ENCODE data around the gene BOD1. TPM values are rescaled to one million over a fixed set of nuclear protein-coding genes. Genes with fewer than 3 reads are reported as not detected.

The BOD1 gene
- total and polyA plus RNA-seq, 4 donors = 15.1 to 16.0 (median 15.6) TPM

GRCh38 chr5:173598686-173599085, 17.8 kb downstream of the BOD1 start:
- H3K4me1 ChIP-seq (ENCODE audit: control insufficient read depth in 4 of 4, insufficient read depth in 4 of 4, low read length in 3 of 4) = no peaks in the 10 kb centered on the region
- no peak for TF ChIP-seq REST (IDR thresholded peaks at IDR 0.05)
- no peak for TF ChIP-seq HNF4A (conservative IDR thresholded peaks at IDR 0.05)
- TF ChIP-seq FOXA1 (IDR thresholded peaks at IDR 0.05) = no peak
- no peak for TF ChIP-seq MAX (IDR thresholded peaks at IDR 0.05)
- TF ChIP-seq, protein P1, sequence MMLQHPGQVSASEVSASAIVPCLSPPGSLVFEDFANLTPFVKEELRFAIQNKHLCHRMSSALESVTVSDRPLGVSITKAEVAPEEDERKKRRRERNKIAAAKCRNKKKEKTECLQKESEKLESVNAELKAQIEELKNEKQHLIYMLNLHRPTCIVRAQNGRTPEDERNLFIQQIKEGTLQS (IDR thresholded peaks at IDR 0.05) = no peak
- TF ChIP-seq YY1 (IDR thresholded peaks at IDR 0.05) = no peak
- no peak for TF ChIP-seq RXRA (IDR thresholded peaks at IDR 0.05)
- no peak for TF ChIP-seq EGR1 (IDR thresholded peaks at IDR 0.05; ENCODE audit: low read depth in 2 of 2)
- no peak for TF ChIP-seq HNF4G (IDR thresholded peaks at IDR 0.05)
- TF ChIP-seq RAD21 (IDR thresholded peaks at IDR 0.05) = no peak
- TF ChIP-seq FOXA2 (IDR thresholded peaks at IDR 0.05) = no peak
- no peak for TF ChIP-seq NR2F2 (IDR thresholded peaks at IDR 0.05)
- H3K9ac ChIP-seq (ENCODE audit: low read depth in 1 of 2, low read length in 2 of 2) = no peak overlapping the region
- no peak for DNase-seq (ENCODE audit: low spot score)
- peaks cover 0 to 4% (median 0%) of the 10 kb centered on the region in 4 donors for H3K9me3 ChIP-seq (ENCODE audit: control insufficient read depth in 4 of 4, low read length in 3 of 4)
- H3K27me3 ChIP-seq (ENCODE audit: control insufficient read depth in 4 of 4, insufficient read depth in 4 of 4, low read length in 3 of 4) = no peaks in the 10 kb centered on the region
- 80% methylated on average over 4 of the region's 4 CpGs for WGBS
- peaks cover 0 to 2% (median 0%) of the 10 kb centered on the region in 4 donors for H3K36me3 ChIP-seq (ENCODE audit: control insufficient read depth in 4 of 4, insufficient read depth in 3 of 4, low read depth in 1 of 4, low read length in 3 of 4)
- no peak overlapping the region for H3K27ac ChIP-seq (ENCODE audit: low read depth in 1 of 2, low read length in 2 of 2)
- H3K4me3 ChIP-seq (ENCODE audit: low read depth in 1 of 3, low read length in 3 of 3) = no peak overlapping the region

DNA sequence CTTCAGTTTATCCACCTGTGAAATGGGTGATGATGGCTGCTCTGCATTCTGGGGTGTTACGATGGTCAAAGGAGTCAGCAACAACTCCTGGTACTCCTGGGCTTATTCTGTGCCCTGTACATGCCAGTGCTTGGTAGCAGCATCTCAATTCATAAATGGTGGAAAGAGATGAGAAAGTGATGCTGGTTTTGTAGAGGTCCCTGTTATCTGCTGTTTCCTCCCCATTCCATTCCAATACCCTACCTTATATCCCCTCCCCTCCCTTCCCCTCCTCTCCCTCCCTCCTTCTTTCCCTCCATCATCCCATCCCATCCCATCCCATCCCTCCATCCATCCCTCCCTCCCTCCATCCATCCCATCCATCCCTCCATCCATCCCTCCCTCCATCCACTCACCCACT, 19.1 kb downstream of the BOD1 start:
- no peak for DNase-seq (ENCODE audit: low spot score)
- Histone ChIP-seq H3K27ac (ENCODE audit: low read depth in 1 of 2, low read length in 2 of 2) (no peak overlapping the region), H3K9me3 (ENCODE audit: control insufficient read depth in 4 of 4, low read length in 3 of 4) (peaks cover 0 to 13% (median 10%) of the 10 kb centered on the region in 4 donors), H3K27me3 (ENCODE audit: control insufficient read depth in 4 of 4, insufficient read depth in 4 of 4, low read length in 3 of 4) (no peaks in the 10 kb centered on the region), H3K4me3 (ENCODE audit: low read depth in 1 of 3, low read length in 3 of 3) (no peak overlapping the region), H3K9ac (ENCODE audit: low read depth in 1 of 2, low read length in 2 of 2) (no peak overlapping the region), H3K36me3 (ENCODE audit: control insufficient read depth in 4 of 4, insufficient read depth in 3 of 4, low read depth in 1 of 4, low read length in 3 of 4) (peaks cover 0 to 2% (median 0%) of the 10 kb centered on the region in 4 donors), H3K4me1 (ENCODE audit: control insufficient read depth in 4 of 4, insufficient read depth in 4 of 4, low read length in 3 of 4) (no peaks in the 10 kb centered on the region)
- TF ChIP-seq HNF4A (conservative IDR thresholded peaks at IDR 0.05) (no peak), NR2F2 (IDR thresholded peaks at IDR 0.05) (no peak), JUND (IDR thresholded peaks at IDR 0.05) (no peak), MAX (IDR thresholded peaks at IDR 0.05) (no peak), RXRA (IDR thresholded peaks at IDR 0.05) (no peak)
- TF ChIP-seq, protein P2, sequence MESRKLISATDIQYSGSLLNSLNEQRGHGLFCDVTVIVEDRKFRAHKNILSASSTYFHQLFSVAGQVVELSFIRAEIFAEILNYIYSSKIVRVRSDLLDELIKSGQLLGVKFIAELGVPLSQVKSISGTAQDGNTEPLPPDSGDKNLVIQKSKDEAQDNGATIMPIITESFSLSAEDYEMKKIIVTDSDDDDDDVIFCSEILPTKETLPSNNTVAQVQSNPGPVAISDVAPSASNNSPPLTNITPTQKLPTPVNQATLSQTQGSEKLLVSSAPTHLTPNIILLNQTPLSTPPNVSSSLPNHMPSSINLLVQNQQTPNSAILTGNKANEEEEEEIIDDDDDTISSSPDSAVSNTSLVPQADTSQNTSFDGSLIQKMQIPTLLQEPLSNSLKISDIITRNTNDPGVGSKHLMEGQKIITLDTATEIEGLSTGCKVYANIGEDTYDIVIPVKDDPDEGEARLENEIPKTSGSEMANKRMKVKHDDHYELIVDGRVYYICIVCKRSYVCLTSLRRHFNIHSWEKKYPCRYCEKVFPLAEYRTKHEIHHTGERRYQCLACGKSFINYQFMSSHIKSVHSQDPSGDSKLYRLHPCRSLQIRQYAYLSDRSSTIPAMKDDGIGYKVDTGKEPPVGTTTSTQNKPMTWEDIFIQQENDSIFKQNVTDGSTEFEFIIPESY (IDR thresholded peaks at IDR 0.05) = no peak
- 96% methylated on average over 1 of the region's 1 CpG for WGBS

All from liver (tissue), 9 donors.